GM18858 (cell line): Measurements from ENCODE around the gene S100A16.
"Not testable (repeated sequence)": the region's sequence is repeated elsewhere in the genome, so short reads cannot be mapped to it uniquely, and the experiment has no call there.

Experiments used
- ATAC-seq: cut with Tn5 transposase; IDR thresholded peaks from one replicate; pipeline ENCODE4 v1.9.1; 2021; ENCODE audit not compliant: unreplicated experiment

Gene S100A16

GRCh38 chr1:153565529-153566374 is 47.2 kb downstream of the S100A16 start, which contains the start of gene S100A2:
Gene S100A2 (minus strand): TSS chr1:153565844. CDS start chr1:153563877, 1,967 bp downstream.
- no peak for ATAC-seq

DNA sequence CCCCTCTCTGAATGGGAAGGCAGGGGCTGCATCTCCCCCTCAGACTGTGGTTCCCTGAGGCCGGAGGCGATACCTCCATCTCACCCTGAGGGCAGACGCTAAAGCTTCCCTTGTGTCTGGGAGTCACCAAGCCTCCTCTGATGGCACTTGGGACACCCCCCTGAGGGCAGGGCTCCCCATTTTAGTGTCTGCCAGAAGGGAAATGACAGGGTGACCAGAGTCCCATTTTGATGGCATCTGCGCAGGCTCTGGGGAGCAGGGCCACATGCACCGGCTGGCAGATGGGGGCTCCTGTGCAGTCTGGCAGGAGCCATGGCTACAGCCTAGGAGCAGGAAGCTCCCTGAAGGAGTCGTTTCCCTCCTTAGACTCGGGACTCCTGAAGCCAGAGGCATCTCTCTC is 48.9 kb downstream of the S100A16 start:
- ATAC-seq, result no peak

- no peak for ATAC-seq
These were observed 49.4 kb downstream of the S100A16 start for GRCh38 chr1:153563483-153563901.

- ATAC-seq, result not testable (repeated sequence)
These were observed 50.9 kb downstream of the S100A16 start for GRCh38 chr1:153562021-153562420.

- ATAC-seq, result no peak
These were observed 51.4 kb downstream of the S100A16 start for GRCh38 chr1:153561466-153561985.

- ATAC-seq, result no peak
These were observed 52.0 kb downstream of the S100A16 start for GRCh38 chr1:153560771-153561465.

- no peak for ATAC-seq
These were observed 52.7 kb downstream of the S100A16 start for GRCh38 chr1:153560241-153560640.

DNA sequence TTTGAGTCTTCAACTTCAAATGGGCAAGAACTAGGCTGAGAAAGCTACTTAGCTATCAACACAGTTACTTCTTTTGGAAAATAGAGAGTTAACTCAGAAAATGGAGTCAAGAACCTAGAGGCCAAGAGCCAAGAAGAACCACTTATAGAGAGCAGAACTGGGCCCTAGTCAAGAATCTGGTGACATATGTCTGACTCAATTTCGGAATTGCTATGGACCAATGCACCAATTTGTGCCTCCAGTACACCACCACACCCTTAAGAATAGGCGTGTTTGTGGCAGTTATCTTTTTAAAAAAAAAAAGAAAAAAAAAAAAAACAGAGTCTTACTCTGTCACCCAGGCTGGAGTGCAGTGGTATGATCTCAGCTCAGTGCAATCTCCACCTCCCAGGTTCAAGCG is 55.1 kb downstream of the S100A16 start:
- no peak for ATAC-seq
